Pulmonary artery endothelial cell (primary cell): Measurements from ENCODE around the gene CACNA2D1. TPM values are rescaled to one million over a fixed set of nuclear protein-coding genes. Genes with fewer than 3 reads are reported as not detected.

Source experiments
- DNase-seq: peaks from one replicate; pipeline ENCODE4 v3.0.0-alpha.2; 2011; ENCODE audit warnings: low read depth, low spot score
- total RNA-seq: library from RNA; depleted of rRNA; stranded (reverse); fragments of >200 nt; gene quantifications from 2 replicates; pipeline ENCODE4 v1.2.3, GENCODE V29; 2014

Gene CACNA2D1
- total RNA-seq, 1 donor from 2014 or later: 61.4 TPM

GRCh38 chr7:82230811-82231581 is 212.6 kb downstream of the CACNA2D1 start:
- DNase-seq: no peak

- DNase-seq: no peak
Observed at GRCh38 chr7:82229164-82229563, 214.4 kb downstream of the CACNA2D1 start.

GRCh38 chr7:82226191-82226590 is 217.4 kb downstream of the CACNA2D1 start:
- no peak for DNase-seq

GRCh38 chr7:82224529-82224928 is 219.0 kb downstream of the CACNA2D1 start:
- DNase-seq: no peak

GRCh38 chr7:82223580-82223979 is 220.0 kb downstream of the CACNA2D1 start:
- DNase-seq: no peak

GRCh38 chr7:82221152-82221674 is 222.4 kb downstream of the CACNA2D1 start:
- DNase-seq: no peak

- no peak for DNase-seq
Observed at GRCh38 chr7:82212466-82212865, 231.1 kb downstream of the CACNA2D1 start.

GRCh38 chr7:82211333-82211732 is 232.2 kb downstream of the CACNA2D1 start:
- no peak for DNase-seq

GRCh38 chr7:82210416-82211184 is 233.0 kb downstream of the CACNA2D1 start:
- no peak for DNase-seq

- DNase-seq: no peak
Observed at GRCh38 chr7:82209179-82209747, 234.3 kb downstream of the CACNA2D1 start.

GRCh38 chr7:82204694-82205093 is 238.9 kb downstream of the CACNA2D1 start:
- no peak for DNase-seq

GRCh38 chr7:82202965-82203364 is 240.6 kb downstream of the CACNA2D1 start:
- no peak for DNase-seq

- DNase-seq: no peak
Observed at GRCh38 chr7:82202107-82202506, 241.5 kb downstream of the CACNA2D1 start.

GRCh38 chr7:82200601-82201000 is 243.0 kb downstream of the CACNA2D1 start:
- DNase-seq: no peak

- no peak for DNase-seq
Observed at GRCh38 chr7:82194016-82194643, 249.4 kb downstream of the CACNA2D1 start.

GRCh38 chr7:82188636-82189035 is 254.9 kb downstream of the CACNA2D1 start:
- DNase-seq: no peak

GRCh38 chr7:82185443-82185842 is 258.1 kb downstream of the CACNA2D1 start:
- DNase-seq: no peak

- DNase-seq: no peak
Observed at GRCh38 chr7:82183634-82184033, 259.9 kb downstream of the CACNA2D1 start.

- no peak for DNase-seq
Observed at GRCh38 chr7:82179311-82179710, 264.3 kb downstream of the CACNA2D1 start.

- no peak for DNase-seq
Observed at GRCh38 chr7:82175319-82175718, 268.3 kb downstream of the CACNA2D1 start.

- no peak for DNase-seq
Observed at GRCh38 chr7:82173400-82174021, 270.1 kb downstream of the CACNA2D1 start.
